NT2/D1 (cell line): ENCODE measurements around the gene DHX15.

ENCODE experiments used
- DNase-seq: peaks from one replicate; pipeline ENCODE4 v3.0.0-alpha.2; 2011; ENCODE audit warnings: low read depth, low spot score
- H3K27me3 ChIP-seq: 2 replicates; pipeline ENCODE4 v1.6.0; 2011; ENCODE audit warnings: mild to moderate bottlenecking; ENCODE audit not compliant: insufficient read length, insufficient read depth
- H3K36me3 ChIP-seq: 2 replicates; pipeline ENCODE4 v1.6.1; 2011; ENCODE audit warnings: mild to moderate bottlenecking, low read length, mixed read lengths; ENCODE audit not compliant: insufficient read depth, insufficient read length
- H3K4me1 ChIP-seq: 2 replicates; pipeline ENCODE4 v1.5.1; 2011; ENCODE audit not compliant: insufficient read depth, insufficient read length
- H3K4me3 ChIP-seq: 2 replicates; pipeline ENCODE4 v1.5.1; 2011; ENCODE audit warnings: low read depth; ENCODE audit not compliant: insufficient read length
- H3K9ac ChIP-seq: 2 replicates; pipeline ENCODE4 v1.6.0; 2011; ENCODE audit warnings: low read depth; ENCODE audit not compliant: insufficient read length
- H3K9me3 ChIP-seq: 2 replicates; pipeline ENCODE4 v1.5.1; 2011; ENCODE audit warnings: mild to moderate bottlenecking, low read length; ENCODE audit not compliant: insufficient read depth
- SUZ12 ChIP-seq: IDR thresholded peaks from 2 replicates; pipeline ENCODE4 v1.6.1; 2011; ENCODE audit not compliant: insufficient read length, insufficient read depth; ENCODE audit errors: extremely low read depth
- YY1 ChIP-seq: IDR thresholded peaks from 2 replicates; pipeline ENCODE4 v1.6.1; 2011; ENCODE audit not compliant: insufficient read length, insufficient read depth
- ZNF274 ChIP-seq: IDR thresholded peaks from 2 replicates; pipeline ENCODE4 v1.6.1; 2011; ENCODE audit warnings: mild to moderate bottlenecking, low read depth, low read length

The DHX15 gene

GRCh38 chr4:24559032-24559821 is 25.1 kb downstream of the DHX15 start:
- H3K9ac ChIP-seq: no peak overlapping the region
- H3K4me1 ChIP-seq: no peaks in the 10 kb centered on the region
- TF ChIP-seq SUZ12 (no peak), ZNF274 (no peak), YY1 (no peak)
- H3K9me3 ChIP-seq: no peaks in the 10 kb centered on the region
- no peaks in the 10 kb centered on the region for H3K27me3 ChIP-seq
- no peak for DNase-seq
- peaks cover 58% of the 10 kb centered on the region for H3K36me3 ChIP-seq
- no peak overlapping the region for H3K4me3 ChIP-seq

- Histone ChIP-seq H3K36me3 (peaks cover 58% of the 10 kb centered on the region), H3K4me3 (no peak overlapping the region), H3K4me1 (no peaks in the 10 kb centered on the region), H3K9me3 (no peaks in the 10 kb centered on the region), H3K27me3 (no peaks in the 10 kb centered on the region), H3K9ac (no peak overlapping the region)
- no peak for TF ChIP-seq YY1
- no peak for DNase-seq
Measured at GRCh38 chr4:24557026-24558025, 27.0 kb downstream of the DHX15 start.

- no peak overlapping the region for H3K4me3 ChIP-seq
- no peak for DNase-seq
- peaks cover 82% of the 10 kb centered on the region for H3K36me3 ChIP-seq
- TF ChIP-seq ZNF274 (no peak), YY1 (no peak), SUZ12 (no peak)
- no peak overlapping the region for H3K9ac ChIP-seq
- no peaks in the 10 kb centered on the region for H3K4me1 ChIP-seq
- no peaks in the 10 kb centered on the region for H3K27me3 ChIP-seq
- H3K9me3 ChIP-seq: no peaks in the 10 kb centered on the region
Measured at GRCh38 chr4:24551492-24552289, 32.7 kb downstream of the DHX15 start.

- Histone ChIP-seq H3K9me3 (no peaks in the 10 kb centered on the region), H3K27me3 (no peaks in the 10 kb centered on the region), H3K9ac (no peak overlapping the region), H3K36me3 (peaks cover 82% of the 10 kb centered on the region), H3K4me3 (no peak overlapping the region), H3K4me1 (no peaks in the 10 kb centered on the region)
- TF ChIP-seq YY1 (no peak), SUZ12 (no peak), ZNF274 (no peak)
- no peak for DNase-seq
Measured at GRCh38 chr4:24550441-24551175, 33.7 kb downstream of the DHX15 start.

- DNase-seq: no peak
- H3K9ac ChIP-seq: no peak overlapping the region
Measured at GRCh38 chr4:24547979-24548378, 36.4 kb downstream of the DHX15 start.

GRCh38 chr4:24544208-24544988 is 40.0 kb downstream of the DHX15 start:
- Histone ChIP-seq H3K27me3 (no peaks in the 10 kb centered on the region), H3K4me3 (no peak overlapping the region), H3K4me1 (no peaks in the 10 kb centered on the region), H3K9ac (no peak overlapping the region), H3K9me3 (no peaks in the 10 kb centered on the region), H3K36me3 (peaks cover 80% of the 10 kb centered on the region)
- DNase-seq: no peak
- TF ChIP-seq YY1 (no peak), SUZ12 (no peak), ZNF274 (no peak)

More at GRCh38 chr4:24547979-24548378, 36.4 kb downstream of the DHX15 start:
- H3K4me3 ChIP-seq: no peak overlapping the region
- H3K36me3 ChIP-seq: peaks cover 73% of the 10 kb centered on the region
- TF ChIP-seq SUZ12 (no peak), ZNF274 (no peak), YY1 (no peak)
- H3K9me3 ChIP-seq: no peaks in the 10 kb centered on the region
- no peaks in the 10 kb centered on the region for H3K4me1 ChIP-seq
- no peaks in the 10 kb centered on the region for H3K27me3 ChIP-seq
